Activated gamma-delta T cell treated with anti-CD3 and anti-CD28 coated beads, Interleukin-2, amount 50 U/mL, for 16 hours (primary cell): ENCODE data around the gene CYP1B1.

Source experiments
- DNase-seq: peaks from one replicate; pipeline ENCODE4 v3.0.0-alpha.2; 2020; ENCODE audit warnings: low read depth

Gene CYP1B1

DNA sequence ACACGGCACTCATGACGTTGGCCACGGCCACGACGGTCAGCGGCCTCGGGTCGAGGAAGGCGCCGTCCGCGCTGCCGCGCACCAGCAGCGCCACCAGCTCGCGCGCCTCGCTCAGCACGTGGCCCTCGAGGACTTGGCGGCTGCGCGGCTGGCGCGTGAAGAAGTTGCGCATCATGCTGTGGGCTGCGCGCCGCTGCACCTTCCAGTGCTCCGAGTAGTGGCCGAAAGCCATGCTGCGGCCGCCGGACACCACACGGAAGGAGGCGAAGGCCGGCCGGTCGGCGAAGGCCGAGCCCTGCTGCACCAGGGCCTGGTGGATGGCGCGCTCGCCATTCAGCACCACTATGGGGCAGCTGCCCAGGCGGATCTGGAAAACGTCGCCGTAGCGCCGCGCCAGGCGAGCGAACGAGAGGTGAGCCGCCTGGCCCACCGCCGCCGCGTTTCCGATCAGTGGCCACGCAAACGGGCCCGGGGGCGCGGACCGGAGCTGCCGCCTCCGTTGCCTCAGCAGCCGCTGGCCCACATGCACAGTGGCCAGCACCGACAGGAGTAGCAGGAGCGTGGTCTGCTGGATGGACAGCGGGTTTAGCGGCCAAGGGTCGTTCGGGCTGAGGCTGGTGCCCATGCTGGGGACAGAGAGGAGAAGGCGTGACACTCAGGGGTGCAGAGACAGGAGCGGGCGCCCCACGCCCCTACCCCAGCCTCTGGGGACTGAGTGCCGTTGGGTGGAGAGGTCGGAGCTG lies 1.0 kb downstream of the CYP1B1 start:
- no peak for DNase-seq

DNA sequence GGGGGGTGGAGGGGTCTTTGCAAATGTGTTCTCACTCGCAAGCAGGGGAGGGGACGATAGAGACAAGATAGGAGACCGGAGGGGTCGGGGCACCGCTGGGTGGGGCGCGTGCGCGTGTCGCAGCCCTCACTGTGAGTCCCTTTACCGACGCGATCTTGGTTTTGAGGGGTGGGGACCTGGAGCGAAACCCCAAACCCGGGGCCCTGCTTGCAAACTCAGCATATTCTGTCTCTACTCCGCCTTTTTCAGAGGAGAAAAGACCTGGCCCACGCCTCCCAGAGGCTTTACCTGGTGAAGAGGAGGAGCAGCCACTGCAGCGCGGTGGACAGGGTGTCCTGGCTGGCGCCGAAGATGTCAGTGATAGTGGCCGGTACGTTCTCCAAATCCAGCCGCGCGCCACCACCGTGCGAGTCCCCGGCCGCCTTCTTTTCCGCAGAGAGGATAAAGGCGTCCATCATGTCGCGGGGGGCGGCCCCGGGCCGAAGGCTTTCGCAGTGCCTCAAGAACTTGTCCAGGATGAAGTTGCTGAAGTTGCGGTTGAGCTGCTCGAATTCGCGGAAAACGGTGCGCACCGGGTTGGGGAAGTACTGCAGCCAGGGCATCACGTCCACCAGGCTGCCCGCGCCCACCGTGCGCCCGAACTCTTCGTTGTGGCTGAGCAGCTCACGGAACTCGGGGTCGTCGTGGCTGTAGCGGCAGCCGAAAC lies 1.7 kb downstream of the CYP1B1 start:
- DNase-seq, result no peak

DNA sequence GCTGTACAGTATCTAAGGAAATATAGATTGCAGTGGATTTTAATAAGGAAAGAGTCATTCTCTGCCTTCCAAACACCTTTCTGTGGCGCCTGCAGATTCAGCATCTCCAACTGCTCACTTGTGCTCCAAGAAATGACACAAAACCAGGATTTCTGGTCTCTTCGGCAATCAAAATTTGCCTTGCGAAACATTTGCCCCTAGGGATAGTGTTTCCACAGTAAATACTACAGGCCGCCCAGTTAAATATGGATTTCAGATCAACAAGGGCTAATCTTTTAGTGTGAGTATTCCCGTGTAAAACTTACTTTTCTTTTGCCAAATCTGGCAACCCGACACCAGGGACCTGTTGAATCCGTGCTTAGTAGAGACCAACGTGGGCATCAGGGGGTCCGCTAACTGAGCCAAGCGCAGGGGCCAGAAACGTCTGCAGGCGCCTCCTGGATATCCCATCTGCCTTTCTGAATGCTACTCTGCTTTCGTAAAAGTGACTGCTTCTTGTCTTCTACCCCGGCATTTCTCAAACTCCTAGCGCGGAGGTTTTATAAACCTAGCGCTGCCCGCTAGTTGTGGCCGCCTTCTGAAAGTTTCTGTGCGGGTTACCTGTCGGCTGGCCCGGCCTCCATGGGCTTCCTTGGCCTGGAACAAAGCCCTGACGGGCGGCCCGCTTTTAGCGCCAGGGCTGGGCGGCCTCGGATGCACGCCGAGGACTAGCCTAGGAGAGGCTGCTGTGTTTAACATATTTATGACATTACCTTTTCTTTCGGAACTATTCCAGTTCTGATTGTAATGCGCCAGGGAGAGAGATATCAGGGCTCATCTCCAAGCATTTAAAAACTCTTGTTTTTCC lies 2.5 kb downstream of the CYP1B1 start:
- DNase-seq, result no peak

DNA sequence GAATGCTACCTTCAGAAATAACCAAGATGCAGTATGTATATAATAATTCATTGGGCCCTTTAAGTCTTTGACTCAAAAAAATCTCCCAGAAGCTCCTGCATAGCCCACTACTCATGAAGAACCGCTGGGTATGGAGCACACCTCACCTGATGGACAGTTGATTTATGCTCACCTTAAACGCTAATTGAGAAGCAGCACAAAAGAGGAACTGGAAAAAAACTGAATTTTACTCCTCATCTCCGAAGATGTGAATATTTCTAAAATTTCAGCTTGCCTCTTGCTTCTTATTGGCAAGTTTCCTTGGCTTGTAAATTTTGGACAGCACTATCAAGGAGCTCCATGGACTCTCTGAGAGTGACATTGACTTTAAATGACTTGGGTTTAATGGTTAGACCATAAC lies 5.5 kb downstream of the CYP1B1 start:
- no peak for DNase-seq

DNA sequence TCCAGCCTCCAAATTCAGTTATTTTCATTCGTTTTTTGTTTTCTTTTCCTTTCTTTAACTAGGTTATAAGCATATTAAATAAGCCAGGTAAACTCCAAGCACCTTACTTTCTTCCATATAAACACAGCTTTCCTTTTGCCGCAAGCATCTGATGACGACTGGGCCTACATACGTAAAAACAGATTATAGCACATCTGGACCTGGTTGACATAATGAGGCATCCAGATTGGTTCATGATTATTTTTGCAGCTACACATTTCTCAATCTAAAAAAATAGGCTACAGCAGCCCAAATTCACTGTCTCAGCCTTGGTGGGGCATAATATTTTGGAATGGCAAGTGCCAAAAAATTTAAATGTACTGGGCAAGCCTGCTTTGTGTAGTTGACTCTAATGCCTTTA lies 7.7 kb downstream of the CYP1B1 start:
- no peak for DNase-seq

DNA sequence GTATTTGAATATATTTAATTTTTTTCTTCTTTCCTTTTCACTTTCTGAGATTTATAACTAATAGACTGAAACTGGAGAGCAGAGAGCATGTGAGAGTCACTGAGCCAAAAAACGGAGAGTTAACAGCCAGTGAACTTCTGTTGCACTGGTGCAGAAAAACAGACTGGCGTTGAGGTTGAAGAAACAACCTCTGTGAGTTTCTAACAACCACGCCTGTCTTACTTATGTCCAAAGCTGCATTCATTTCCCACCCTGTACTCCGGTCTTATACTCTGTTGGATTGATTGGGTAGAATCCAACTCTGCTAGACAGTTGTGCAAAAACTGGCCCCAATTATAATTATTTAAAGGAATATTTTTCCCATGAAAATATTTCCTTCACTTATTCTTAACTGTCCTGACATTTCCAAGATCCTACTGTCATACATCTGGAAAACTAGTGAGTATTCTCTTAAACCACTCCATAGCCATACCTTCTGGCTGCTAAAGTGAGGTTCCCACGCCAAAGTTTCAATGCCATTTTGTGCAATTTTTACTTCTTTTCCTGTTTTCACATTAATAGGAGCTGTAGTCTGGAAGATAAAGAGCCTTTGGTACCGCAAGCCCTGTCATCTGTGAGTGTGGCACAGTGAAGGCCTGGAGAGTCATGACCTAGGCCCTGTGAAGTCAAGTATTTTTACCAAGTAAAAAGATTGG lies 9.4 kb downstream of the CYP1B1 start:
- no peak for DNase-seq

DNA sequence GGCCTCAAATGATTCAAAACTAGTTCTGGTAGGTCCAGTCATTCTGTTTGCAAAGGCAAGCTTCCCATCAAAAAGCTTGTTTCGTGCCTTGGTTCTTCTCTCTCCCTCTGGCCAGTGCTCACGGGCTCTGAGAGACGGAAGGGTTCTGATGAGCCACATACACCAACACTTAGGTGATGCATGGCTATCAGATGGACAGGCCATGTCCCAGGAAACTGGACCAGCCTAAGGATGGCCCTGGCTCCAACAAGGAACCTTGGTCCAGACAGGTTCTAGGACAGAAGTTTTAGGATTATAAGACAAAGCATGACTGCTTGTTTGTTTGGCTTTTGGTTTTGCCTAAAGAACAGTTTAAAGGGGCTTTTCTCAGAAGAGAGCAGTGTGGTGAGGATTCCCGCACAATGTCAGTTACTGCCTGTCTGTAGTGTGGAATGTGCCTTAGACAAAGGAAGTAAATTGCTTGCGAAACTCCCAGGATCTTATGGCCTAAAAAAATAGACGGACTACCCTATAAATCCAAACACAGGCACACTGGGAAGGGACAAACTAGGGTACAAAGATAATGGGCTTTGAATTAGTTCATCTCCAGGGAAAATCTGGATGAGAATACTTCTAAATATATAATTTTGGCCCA lies 10.3 kb downstream of the CYP1B1 start:
- DNase-seq, result no peak

DNA sequence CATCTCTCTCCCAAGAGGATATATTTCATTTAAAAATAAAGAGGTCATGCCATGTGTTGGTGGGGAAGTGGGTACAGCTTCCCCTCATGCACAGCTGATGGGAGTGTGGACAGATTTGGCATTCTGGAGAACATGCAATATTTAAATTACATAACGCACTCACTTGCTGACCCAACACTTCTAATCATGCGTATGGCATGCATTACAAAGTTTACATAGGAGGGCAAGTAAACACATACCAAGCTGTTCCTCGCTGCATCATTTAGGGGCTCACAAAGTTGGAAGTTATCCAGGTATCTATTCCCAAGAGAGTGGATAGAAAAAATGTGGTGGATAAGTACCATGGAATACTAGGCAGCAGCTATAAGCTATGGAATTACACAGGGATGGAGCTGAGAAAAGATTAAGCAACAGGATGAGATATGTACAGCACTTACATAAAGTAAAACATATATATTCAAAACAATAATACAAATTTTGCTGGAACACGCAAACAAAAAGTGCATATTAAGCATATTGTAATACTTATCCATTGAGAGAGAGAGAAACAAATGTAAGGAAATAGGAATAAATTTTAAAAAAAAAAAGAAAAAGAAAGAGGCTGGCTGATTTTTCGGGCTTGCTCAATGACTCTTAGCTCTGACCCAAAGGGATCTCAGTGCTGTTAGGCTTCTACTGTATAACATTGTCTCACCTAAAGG lies 11.0 kb downstream of the CYP1B1 start:
- DNase-seq, result no peak

DNA sequence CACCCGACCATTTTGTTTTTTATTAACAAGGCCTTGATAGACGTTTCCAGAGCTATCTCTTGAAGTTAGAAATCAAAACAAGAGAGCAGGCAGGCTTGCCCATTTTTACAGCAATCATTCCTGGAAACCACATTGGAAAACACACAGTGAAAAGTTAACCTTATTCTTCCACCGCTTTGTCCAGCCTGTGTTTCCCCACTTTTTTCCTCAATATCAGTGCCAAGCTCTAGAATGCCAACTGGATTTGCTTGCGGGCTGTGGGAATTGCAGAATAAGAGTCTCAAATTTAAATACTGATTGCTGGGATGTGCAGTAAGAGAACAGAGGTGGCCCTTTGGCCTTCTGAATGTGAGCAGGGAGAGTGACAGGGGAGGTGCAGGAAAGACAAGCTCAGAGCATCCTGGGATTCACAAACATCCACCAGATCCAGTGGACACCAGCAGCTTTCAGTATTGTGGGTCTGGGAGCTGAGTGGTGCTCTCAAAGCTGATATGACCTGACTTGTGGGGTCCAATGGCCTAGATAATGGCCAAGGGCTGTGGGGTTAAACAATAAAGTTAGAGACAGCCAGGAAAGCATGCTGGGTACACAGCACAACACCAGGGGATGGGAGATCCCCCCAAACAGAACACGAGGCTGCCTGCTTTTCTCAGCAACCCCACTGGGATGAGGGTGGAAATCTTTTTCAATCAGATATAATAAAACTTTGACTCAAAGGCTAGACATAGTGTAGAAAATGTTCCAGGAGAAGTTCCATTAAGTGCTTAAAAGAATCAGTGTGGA lies 15.5 kb downstream of the CYP1B1 start:
- DNase-seq, result no peak

DNA sequence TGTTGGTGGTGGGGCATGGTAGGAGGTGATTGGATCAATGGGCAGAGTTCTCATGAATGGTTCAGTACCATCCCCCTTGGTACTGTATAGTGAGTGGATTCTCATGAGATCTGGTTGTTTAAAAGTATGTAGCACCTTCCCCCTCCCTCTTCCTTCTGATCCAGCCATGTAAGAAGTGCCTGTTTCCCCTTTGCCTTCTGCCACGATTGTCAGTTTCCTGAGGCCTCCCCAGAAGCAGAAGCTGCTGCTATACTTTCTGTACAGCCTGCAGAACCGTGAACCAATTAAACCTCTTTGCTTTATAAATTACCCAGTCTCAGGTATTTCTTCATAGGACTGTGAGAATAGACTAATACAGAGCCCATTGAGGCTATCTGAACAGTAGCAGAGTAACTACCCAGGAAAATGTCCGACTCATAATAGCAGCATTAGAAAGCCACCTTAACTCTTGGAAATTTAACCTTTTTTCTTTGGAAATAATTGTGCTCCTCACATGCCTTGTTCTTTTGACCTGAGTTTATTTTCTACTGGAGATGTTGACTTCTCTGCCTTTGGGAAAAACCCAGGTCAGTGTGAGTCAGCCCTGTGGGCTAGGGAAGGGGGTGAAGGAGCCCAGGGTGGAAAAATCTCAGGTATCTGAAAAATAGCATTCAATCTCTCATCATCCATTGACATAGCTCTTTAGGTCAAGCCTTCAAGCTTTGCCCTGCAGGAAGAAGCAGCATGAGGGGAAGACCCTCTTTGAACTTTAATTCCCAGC lies 18.1 kb downstream of the CYP1B1 start:
- no peak for DNase-seq

DNA sequence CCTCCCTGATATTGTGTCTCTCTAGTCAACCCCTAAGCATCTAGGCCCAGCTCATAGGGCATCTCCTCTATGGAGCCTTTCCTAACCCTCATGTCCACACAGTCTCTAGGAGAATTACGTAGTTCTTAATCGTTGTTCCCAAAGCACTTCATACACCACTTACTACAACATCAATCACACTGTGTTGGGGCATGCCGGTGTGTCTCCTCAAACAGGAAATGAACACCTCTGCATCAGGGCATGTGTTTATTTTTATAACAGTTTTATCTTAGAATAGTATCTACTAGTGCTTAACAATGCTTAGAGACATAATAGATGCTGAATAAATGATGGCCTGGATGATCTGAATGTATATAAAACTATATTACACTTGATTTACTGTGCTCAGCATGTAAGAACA lies 19.7 kb downstream of the CYP1B1 start:
- no peak for DNase-seq

DNA sequence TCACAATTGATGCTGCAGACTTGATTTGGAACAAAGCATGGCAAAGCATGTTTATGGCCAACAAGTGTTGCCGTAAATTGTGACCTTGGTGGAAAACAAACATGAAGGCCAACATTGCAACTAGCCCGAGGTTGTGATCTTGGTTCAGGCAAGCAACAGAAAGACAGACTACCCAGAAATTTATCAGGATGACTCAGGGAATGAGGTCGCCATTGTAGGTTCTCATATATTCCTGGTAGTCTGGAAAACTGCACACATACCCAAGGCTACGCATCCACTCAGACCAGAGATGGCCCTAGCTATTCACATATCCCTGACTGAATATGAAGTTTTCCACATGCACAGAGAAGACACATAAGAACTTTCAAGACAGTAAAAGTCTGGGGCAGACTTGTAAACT lies 30.1 kb downstream of the CYP1B1 start:
- no peak for DNase-seq

DNA sequence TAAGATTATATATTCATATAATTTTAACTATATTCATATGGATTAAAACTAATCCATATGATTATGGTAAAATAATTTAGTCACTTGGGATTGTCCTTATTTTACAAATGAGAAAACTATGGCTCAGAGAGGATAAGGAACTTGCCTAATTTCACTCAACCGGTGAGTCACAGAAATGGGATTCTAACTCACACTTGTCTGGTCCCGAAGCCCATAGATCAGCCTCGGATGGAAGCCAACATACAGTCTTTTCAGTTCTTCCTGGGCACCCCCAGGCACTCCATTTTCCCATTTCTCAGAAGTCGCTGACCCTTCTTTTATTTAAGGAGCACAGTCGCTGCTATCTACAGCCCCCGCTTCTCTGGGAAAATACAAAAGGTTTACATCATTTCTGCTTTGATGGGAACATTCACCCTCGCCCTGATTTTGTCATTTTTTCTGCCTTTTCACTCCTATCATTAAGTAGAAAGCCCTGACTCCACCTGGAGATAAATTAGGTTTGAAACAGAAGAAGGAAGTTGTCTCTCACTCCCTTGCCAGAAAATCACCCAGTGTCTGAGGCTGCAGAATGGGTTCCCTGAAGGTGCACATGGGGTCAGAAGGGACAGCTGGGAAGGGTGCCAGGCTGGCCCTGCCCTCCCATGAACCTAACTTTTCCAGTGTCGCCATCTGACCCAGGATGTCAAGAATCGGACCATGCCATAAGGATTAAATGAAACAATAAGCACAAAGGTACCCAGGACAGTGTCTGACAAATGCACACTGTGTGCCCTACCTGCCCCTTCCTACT lies 36.6 kb downstream of the CYP1B1 start:
- no peak for DNase-seq

DNA sequence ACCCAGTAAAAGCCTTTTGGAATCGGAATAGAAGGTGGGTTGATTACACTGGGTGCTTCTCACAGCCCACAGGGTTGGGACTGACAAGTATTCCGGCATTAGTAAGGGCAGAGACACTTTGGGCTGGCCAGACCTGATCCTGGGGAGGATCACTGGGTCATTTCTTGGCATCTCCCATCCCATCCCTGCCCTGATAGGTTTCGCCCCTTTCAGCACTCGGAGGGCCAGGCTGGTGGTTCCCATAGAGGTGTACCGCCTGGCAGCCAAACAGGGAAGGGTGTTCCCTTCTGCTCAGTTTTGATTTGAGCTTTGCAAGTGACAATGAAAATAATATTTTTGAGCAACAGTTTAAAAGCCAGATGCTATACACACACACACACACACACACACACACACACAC lies 37.3 kb downstream of the CYP1B1 start:
- no peak for DNase-seq

DNA sequence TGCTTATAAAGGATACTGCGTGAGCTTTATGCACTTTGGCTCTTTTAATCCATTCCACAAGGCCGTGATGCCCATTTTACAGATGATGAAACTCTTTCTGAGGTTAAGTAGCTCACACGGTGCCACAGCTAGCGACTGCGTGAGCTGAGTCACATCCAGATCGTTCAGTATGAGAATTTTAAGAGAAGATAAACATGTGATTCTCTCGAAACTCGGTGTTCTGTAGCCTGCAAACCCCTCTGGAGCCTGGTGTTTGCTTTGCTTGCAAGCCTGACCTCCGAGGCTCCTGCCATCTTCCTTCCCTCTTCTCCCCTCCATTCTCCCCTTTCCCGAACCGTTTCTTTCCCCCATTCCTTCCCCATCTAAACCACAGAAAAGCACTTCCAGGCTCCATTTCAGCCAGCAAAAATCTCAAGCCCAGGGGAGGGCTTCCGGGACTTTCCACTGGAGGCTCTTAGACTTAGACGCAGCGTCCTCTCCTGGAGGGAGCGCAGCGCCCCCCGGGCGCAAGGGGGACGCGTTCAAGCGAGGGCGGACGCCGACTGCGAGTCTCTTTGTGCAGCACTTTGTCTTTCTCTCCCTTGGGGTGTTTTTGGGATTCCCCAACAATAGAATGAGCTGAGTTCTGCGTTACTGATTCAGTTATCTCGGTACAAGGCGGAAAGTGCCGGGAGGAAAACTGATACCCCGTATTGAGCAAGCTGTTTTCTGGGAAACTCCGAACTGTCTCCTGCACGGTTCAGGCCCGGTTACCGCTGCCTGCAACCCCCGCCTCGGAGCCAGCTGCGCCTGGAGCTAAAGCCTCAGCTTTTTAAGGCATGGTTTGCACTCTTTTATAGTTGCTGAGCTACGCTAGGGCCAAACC lies 38.0 kb downstream of the CYP1B1 start:
- no peak for DNase-seq

DNA sequence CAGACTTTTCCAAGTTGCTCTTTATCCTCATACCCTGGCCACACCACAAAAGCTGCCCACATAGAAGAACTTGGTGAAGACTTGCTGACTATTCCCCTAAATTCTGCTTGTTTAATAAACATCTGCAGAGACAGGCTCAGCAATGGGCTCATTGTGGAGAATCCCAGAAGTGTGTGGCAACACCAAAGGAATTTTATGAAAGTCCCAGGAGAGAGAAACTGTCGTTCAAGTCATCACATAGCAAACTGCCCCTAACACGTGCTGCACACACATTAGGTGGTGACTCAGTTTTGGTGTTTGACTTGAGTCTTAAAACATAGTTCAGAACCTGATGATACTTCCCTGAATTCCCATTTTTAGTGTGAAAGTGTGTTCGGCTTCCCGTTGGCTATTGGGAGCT lies 38.6 kb downstream of the CYP1B1 start:
- DNase-seq, result no peak

DNA sequence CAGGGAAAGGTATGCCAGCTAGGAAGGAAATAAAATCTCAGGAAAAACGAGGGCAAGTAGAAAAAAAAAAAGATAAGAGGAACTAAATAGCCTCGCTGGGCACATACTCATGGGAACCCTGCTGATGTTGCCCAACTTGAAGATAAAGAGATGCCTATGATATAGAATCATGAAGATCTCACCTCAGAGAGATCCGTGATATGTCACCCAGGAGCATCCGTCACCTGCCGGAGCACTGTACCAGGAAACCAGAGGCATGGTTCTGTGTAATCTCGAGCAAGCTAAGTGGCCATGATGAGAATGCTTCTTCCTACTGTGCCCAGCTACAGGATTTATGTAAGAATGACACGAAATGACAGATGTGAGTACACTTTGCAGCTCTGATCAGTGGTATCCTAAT lies 40.0 kb downstream of the CYP1B1 start:
- DNase-seq, result no peak

DNA sequence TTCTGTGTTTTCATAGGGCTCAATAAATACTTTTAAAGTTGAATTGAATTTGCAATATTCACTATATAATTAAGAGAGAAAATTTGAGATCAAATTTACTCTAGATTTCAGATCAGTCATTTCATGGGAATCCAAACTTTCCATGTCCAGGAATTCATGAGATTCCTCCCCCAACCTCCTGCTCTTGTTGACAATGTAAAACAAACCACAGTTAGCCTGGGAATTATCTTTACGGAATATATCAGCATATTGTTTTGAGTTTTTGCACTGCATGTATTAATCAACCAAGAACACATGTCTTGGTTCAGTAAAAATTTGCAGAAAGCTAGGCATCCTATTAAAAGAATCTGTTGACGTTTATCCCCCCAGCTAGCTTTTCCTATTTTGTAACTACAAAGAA lies 42.3 kb downstream of the CYP1B1 start:
- no peak for DNase-seq
